GM21723 (cell line): Measurements from ENCODE around the gene DBNL.

Experiments used
- ATAC-seq: cut with Tn5 transposase; IDR thresholded peaks from one replicate; pipeline ENCODE4 v1.9.1; 2021; ENCODE audit warnings: mild to moderate bottlenecking, moderate library complexity; ENCODE audit not compliant: unreplicated experiment

Gene DBNL

DNA sequence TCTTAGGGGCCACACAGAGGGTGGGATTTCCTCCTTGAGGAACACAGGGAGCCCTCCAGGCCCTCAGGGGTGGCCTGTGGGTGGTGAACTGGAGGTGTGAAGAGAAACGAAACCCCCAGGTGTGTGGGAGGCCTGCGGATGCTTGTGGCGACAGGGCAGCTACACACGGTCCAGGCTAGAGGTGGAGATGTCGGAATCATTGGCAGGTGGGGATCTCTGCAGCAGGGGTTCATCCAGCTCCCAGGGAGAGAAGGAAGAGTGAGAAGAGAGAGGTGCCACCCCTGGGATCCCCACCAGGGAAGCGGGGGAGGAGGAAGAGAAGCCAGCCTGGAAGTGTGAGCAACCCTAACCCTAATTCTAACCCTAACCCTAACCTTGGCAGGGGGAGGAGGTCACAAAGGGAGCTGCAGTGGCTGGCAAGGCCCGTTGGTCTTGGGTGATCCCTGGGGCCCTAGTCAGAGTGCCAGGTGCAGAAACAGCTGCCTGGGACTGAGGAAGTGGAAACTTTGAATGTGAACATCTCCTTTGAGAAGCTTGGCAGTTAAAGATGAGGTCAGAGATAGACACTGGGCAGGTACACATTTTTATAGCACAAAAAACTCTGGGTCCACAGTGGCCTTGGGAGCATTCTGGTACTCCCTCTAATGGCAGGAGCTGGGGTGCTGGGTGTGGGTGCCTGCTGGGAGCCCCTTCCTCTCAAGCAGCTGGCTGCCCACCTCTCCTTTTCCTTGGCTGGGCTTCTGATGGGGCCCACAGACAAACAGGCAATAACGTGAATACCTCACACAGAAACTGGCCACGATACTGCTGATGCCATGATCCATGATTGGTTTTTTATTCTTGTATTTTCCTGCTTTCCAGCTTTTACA lies 52.8 kb downstream of the DBNL start:
- ATAC-seq: peak; percentile 74

DNA sequence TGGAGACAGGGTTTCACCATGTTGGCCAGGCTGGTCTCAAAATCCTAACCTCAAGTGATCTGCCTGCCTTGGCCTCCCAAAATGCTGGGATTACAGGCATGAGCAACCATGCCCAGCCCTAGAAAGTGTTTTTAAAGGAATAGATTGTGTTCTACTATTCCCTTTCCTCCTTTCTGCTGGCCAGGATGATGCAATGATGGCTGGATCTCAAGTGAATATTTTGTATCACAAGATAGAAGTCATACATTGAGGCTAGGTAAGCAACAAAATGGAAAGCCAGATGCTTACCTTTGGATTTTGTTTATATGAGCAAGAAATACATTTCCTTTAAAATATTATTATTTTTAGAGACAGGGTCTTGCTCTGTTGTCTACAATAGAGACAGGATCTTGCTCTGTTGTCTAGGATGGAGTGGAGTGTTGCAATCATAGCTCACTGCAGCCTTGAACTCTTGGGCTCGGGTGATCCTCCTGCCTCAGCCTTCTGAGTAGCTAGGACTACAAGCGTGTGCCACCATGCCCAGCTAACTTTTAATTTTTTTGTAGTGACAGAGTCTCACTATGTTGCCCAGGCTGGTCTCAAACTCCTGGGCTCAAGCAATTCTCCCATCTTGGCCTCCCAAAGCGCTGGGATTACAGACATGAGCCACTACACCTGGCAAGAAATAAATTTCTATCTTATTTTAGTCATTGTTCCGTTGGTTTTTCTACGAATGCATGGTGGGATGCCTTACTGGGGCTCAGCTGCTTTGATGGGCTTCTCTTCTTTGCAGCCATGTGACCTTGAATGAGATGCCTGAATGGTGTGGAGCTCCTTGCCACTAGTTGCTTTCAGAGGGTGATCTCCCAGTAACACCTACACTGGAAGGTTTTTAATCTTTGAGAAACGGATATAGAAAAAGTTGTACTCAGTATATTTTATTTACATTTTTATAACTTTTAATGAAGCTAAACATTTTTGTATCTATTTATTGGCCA lies 53.9 kb downstream of the DBNL start:
- ATAC-seq: no peak

DNA sequence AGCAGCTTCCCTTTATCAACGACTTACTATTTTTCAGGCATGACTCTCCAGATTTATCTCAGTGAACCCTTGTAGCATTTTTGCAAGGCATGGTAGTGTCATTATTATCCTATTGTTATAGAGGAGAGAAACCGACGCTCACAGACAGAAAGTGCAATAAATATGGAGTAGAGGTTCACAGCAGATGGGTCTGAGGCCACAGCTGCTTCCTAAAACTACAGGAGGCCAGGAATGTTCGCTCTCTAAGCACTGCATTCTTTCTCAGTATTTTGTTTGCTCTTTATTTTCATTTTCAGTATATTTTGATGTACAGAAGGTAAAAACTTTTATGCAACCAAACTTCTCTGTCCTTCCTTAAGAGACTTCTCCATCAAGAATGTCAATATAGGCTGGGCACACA lies 55.2 kb downstream of the DBNL start:
- ATAC-seq: no peak

DNA sequence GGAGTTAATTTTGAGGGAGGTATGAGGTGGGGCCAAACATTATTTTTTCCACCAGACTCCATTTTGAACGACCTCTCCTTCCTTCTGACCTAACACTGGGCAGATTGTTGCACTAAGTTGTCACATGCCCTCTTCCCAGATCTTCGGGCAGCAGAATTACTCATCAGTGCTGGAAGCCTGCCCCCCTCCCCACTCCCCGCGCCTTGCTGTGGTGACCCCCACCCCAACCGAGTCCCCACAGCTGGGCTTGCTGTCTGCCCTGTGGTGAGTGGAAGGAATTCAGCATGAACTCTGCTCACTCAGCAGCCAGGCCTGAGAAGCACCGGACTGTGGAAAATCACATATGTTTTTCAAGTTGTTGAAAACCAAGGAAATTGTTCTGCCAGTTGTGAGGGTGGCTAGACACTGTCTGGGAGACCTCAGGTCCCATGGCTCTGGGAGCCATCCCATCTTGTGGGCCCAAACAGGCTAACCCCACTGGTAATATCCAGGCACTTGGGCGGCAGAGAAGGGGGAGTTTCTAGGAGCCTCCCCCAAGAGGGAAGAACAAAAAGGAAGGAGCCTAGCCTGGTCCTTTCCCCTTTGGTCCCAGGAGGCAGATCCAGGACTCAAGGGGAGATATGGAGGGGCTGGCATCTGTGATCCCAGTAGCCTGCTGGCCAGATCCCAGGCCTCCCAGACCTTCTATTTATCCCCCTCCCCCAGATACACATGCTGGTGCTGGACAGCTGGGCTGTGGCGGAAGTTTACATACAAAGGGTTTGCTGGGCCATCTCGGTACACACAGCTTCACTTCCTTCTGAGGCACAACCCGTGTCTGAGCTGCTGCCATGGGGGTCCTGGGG lies 56.2 kb downstream of the DBNL start:
- ATAC-seq: no peak

DNA sequence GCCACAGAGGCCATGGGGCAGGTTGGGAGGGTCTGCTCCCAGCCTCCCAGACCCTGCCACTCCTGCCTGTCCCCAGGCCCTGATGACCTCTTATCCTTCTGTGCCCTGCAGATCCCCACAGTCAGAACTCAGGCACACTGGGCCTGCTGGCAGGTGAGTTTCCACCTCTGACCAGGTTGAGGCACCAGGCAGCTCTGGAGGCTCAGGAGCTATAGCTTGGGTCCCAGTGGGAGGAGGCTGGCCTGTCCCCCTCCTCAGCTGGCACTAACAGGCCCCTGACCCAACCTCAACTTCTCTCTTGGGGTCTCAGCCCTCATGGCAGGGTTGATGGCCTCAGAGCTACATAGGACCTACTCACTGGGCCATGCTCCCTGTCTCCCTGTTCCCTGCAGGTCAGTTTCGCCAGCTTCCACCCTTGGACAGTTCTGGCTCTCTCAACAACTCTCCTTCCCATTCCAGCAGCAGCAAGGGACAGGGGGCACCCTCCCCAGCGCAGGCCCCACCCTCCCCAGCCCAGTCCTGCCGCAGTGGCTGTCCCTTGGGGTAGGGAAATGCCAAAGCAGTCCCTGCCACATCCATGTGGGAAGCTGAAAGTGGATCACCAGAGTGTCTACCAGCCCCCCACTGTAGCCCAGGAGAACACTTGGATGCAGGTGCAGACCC lies 56.9 kb downstream of the DBNL start:
- no peak for ATAC-seq

DNA sequence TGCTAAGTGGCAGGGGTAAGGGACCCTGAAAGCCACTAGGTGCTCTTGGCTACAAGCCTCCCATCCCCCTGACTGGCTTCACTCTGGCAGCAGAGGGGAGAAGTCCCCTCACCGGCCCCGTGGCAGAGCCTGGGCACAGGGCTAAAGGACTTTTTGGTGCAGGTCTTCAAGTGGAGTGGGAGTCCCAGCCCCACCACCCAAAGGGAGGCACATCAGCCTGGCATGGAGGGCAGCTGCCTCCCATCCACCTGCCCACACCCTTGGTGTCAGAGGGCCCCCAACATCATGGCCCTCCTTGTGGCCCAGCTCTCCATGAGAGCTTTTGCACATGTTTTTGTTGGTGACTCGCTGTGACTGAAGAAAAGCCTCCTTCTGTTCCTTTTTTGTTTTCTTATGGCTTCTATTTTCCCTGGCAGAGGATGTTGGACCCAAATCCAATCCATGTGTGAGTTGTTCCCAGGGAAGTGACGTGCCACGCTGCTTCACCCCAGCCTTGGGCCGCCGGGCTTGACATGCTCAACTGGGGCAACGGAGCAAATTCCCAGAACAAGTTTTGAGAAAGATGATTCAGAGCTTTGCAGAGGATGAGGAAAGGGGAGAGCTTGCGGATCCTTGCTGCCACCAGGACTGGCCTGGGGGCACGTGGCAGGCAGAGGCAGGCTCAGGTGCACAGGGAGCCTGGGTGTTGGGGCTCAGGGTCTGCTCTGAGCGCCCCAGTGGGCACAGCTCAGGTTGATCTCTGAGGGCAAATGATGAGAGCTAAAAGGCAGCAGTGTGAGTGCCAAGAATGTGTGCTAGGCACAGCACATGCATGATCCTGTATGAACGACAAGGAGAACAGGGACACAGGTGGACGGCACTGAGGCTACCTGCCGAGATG lies 57.7 kb downstream of the DBNL start:
- no peak for ATAC-seq

DNA sequence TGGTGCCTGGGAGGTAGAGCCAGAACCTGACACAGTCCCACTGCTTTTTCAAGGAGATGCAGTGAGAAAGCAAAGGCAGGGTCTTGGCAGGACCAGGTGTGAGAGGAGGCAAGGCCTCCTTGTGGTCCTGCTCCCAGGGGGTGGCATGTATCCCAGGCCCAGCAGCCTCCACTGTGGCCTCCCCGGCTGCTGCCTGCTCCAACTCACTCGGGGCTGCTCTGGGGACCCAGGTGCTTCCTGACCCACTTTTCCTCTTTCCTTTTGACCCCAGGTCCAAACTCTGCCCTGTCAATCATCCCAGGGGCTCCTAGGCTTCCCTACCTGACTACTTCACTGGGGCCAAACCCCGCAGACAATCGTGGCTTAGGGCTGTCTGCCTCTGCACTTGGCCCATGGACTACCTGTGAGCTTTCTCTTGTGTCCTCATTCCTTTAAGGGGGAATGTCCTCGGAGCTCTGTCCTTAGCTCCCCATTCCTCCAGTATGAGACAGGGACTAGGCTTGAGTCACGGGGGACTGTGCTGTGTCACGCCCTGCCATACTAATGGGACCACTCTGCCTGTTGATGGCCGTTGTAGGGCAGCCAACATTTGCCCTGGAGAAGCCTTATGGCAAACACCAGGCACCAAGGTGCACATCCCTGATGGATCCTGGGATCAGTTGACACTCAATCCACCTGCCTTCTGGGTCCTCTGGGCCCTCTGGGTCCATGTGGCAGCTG lies 58.5 kb downstream of the DBNL start:
- ATAC-seq: no peak

DNA sequence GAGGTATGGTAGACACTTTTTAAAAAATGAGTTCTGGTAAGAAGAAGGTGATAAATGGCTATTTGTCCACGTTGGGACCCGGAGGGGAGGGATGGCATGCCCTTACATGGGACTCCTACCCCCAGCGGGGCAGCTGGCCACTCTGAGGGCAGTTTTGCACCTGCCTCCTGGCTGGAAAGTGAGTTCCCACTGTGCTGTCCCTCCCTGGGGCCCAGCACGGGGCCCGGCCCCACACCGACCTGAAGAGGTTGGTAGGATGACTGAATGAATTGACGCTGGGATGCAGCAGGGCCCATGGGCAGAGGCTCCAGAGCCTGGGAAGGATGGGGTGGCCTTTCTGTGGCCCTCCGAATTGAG lies 59.0 kb downstream of the DBNL start:
- no peak for ATAC-seq

DNA sequence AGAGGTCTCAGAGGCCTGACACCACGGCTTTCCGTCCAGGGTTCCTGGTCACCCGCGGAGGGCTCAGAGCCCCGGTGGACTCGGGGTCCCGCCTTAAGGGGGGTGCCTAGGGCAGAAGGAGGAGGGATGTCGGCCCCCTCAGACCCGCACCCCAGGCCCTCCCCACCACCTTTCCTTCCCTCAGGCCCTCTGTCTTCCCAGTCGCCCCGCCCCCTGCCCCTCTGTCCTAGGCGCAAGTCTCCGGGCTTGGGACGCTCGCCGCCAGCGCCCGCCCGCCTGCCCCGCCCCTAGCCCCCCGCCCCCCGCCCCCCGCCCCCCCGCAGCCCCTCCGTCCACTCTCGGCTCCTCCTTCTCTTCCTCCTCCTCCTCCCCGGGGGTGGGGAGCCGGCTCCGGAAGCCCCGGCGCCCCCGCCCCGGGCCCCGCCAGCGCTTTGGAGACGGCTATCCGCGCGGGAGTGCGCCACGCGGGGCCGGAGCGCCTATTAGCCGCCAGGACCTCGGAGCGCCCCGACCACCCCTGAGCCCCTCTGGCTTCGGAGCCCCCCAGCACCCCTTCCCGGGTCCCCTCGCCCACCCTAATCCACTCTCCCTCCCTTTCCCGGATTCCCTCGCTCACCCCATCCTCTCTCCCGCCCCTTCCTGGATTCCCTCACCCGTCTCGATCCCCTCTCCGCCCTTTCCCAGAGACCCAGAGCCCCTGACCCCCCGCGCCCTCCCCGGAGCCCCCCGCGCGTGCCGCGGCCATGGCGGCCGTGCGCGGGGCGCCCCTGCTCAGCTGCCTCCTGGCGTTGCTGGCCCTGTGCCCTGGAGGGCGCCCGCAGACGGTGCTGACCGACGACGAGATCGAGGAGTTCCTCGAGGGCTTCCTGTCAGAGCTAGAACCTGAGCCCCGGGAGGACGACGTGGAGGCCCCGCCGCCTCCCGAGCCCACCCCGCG lies 59.7 kb downstream of the DBNL start, which contains the start of gene AEBP1:
Gene AEBP1 (plus strand): TSS at position 423 of the 937 bp plus-strand sequence. CDS start 321 bp downstream, at position 744.
- ATAC-seq: no peak

DNA sequence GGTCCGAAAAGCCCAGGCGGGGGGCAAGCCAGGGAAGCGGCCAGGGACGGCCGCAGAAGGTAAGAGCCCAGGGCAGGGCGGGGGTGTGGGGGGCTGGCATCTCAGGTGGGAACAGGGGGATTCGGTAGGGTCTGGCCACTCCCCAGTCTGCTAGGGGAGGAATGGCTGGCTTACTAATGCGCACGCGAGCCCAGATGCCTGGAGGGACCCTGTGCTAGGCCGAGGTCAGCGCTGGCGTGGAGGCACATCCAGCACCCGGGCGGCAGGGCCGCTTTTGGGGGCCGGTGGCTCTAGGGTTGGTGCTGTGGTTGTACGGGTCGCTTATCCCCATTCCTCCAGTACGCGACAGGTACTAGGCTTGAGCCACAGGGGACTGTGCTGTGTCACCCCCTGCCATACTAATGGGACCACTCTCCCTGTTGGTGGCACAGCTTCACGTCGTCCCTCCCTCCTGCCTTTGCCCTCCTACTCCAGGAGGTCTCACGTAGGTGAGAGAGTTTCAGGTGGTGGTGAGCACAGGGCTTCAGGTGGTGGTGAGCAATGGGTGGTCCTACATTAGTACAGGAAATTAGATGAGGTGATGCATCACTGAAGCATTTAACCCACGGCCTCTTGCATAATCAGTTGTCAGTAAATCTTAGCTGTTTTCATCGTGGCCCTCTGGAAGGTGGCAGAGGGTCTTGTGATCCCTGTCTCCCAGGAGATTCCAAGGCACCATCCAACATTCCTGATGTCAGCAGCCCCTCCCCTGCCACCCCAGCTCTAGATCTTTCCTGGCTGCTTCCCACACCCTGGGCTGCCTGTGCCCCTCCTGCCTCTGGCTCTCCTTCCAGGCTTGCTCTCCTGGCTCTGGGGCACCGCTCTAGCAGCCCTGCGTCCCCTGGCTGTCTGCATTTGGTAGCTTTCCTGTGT lies 60.6 kb downstream of the DBNL start:
- ATAC-seq: no peak

DNA sequence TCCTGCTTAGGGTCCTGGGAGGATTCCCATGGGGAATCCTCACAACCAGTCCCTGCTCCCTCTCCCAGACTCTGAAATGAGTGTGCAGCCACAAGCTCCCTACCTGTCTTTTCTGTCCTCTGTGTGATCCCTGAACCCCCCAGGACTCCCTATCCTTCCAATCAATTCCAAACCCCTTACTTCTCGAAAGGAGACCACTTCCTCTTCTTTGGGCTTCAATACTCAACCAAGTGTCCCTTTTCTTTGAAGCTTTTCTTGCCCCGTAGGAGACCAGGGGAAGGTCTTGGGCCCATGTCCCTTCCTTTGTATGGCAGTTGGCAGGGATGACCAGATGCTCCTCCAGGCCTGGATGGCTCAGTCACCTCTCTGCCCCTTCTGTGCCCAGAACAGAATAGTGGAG lies 61.3 kb downstream of the DBNL start:
- ATAC-seq: no peak

DNA sequence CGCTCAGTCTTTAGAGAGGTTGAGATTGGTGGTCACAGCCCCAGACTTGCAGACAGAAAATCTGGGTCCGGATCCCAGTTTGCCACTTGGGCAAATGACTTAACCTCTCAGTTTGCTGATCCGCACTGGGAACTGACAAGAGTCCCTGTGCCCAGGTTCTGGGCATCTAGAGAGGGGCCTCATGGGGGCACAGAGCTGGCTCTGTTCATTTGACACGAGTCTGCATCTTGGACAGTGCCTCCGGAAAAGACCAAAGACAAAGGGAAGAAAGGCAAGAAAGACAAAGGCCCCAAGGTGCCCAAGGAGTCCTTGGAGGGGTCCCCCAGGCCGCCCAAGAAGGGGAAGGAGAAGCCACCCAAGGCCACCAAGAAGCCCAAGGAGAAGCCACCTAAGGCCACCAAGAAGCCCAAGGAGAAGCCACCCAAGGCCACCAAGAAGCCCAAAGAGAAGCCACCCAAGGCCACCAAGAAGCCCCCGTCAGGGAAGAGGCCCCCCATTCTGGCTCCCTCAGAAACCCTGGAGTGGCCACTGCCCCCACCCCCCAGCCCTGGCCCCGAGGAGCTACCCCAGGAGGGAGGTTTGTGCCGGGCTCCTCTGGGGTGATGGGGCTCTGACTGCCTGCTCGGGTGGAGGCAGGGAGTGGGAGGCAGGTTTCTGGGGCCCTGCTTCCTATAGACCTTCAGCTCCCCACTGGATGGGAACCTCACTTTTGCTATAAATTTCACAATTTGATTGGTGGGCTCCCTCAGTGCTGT lies 62.0 kb downstream of the DBNL start:
- ATAC-seq: no peak

DNA sequence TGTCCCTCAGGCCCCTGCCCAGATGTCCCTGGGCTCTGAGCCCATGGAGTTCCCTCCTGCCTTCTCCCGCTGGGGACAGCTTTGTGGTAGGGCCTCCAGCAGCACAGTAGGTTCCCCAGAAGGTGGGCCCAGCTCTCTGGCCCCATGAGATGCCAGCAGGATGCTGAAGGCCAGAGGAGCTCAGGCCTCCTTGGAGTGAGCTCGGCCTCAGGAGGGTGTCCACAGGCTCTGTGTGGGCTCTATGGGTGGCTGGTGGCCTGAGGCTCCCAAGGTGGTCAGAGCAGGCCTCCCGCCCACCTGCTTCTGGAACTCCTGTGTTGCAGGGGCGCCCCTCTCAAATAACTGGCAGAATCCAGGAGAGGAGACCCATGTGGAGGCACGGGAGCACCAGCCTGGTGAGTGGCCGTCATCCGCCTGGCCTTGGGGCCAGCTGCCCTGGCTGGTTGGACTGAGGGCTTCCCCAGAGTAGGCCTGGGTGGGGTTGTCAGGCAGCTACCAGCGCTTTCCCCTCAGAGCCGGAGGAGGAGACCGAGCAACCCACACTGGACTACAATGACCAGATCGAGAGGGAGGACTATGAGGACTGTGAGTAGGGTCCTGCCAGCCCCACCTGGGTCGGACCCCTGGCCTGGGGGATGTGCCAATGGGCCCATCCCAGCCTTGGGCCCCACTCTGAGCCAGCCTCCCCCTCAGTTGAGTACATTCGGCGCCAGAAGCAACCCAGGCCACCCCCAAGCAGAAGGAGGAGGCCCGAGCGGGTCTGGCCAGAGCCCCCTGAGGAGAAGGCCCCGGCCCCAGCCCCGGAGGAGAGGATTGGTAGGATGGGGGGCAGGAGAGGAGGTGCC lies 62.8 kb downstream of the DBNL start:
- ATAC-seq: no peak

DNA sequence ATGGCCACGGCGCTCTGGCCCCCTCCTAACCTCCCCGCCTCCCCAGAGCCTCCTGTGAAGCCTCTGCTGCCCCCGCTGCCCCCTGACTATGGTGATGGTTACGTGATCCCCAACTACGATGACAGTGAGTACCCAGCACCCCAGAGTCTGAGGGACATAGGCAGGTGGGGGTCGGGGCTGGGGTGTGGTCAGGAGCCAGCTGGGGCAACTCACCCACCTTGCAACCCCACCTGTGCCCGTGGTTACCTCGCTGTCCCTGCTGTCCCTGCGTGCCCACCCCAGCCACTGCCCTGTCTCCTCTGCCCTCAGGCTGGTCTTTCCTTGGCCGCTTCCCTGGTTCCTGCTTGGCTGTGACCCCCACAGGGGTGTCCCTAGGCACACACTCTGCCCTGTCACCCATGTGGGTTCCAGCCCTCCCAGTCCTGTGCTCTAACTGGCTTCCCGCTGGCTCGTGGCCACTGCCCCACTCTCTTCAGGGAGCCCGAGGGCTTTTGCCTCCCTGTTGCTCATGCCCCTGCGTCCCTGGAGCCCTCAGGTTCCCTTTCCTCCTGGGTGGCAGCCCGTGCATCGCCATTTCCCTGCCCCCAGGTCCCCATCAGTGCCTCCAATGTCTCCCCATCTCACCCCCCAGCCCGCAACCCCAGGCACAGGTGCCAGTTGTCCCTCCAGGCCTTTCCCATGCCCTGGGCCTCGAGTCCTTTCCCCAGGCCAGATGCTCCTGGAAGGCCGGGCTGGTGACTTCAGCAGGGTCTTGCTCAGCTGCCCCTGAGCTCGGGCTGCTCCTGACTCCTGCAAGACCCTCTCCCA lies 63.7 kb downstream of the DBNL start:
- no peak for ATAC-seq
